ENCODE results near the gene CALB2. TPM values are rescaled to one million over a fixed set of nuclear protein-coding genes. Genes with fewer than 3 reads are reported as not detected.

CALB2 gene
- total and polyA plus RNA-seq, 2 of the 4 experiments (the other 2 are of a cell fraction): 0.18 to 0.32 TPM

DNA sequence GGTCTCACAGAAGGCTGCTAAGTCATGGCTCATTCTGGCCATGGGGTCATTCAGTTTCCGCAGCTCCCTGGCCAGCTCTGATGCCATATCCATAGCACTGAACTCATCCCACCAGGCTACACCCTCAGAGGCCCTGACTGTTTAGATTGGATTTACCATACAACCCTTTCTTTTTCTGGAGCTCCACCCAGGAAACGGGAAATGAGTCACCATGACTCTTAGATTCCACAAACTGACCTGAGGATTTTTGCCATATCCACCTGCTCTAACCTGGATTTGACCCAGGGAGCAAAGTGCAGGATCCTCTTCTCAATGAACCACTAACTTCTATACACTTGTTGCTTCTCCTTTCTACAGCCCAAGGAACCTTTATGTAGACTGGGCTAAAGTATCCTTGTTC, 20.3 kb upstream of the CALB2 start:
- CTCF ChIA-PET: no interaction called here

More for the DNA sequence above, 20.3 kb upstream of the CALB2 start:
- Histone ChIP-seq H3K18ac (ENCODE audit: low read depth, low read length) (no peak overlapping the region), H3K27me3 (ENCODE audit: control insufficient read depth, insufficient read depth, low read length) (no peaks in the 10 kb centered on the region), H4K91ac (ENCODE audit: insufficient read depth, low read depth, low read length) (no peak overlapping the region), H3K56ac (ENCODE audit: extremely low read depth, insufficient read depth, low read length) (no peak overlapping the region), H2BK120ac (ENCODE audit: low read depth, low read length) (no peak overlapping the region), H2BK15ac (ENCODE audit: low read depth, low read length) (no peak overlapping the region), H2AFZ (replicated peaks; ENCODE audit: low read length, poor library complexity) (no peak overlapping the region), H3K36me3 (ENCODE audit: control insufficient read depth, insufficient read depth, low read length) (no peaks in the 10 kb centered on the region), H3K4me2 (ENCODE audit: low read depth, low read length) (no peak overlapping the region), H4K8ac (ENCODE audit: low read depth in 2 of 2, low read length in 2 of 2) (no peak overlapping the region), H3K9ac (ENCODE audit: low read depth, low read length) (no peak overlapping the region), H2AK5ac (ENCODE audit: low read depth, low read length) (no peak overlapping the region), H2BK20ac (ENCODE audit: low read depth, low read length) (no peak overlapping the region), H4K20me1 (ENCODE audit: insufficient read depth, low read length) (no peaks in the 10 kb centered on the region), H3K27ac (ENCODE audit: insufficient read depth, low read length) (no peak overlapping the region), H3K4me3 (ENCODE audit: insufficient read depth, low read depth, low read length) (no peak overlapping the region), H2AK9ac (replicated peaks; ENCODE audit: low read depth, low read length, poor library complexity) (no peak overlapping the region), H3K4me1 (ENCODE audit: control insufficient read depth, insufficient read depth, low read length) (no peaks in the 10 kb centered on the region), H3K14ac (replicated peaks; ENCODE audit: low read depth, low read length) (no peak overlapping the region), H3K9me1 (ENCODE audit: insufficient read depth, low read length) (no peaks in the 10 kb centered on the region; the same call in 1 of the 2 replicates), H3K23ac (ENCODE audit: low read depth, low read length) (no peak overlapping the region), H4K5ac (ENCODE audit: low read depth, low read length) (no peak overlapping the region), H3K4ac (ENCODE audit: low read depth, low read length) (no peak overlapping the region), H2BK5ac (ENCODE audit: low read depth, low read length, poor library complexity, severe bottlenecking) (no peak overlapping the region), H3K79me1 (ENCODE audit: low read depth in 1 of 2, low read length in 2 of 2) (no peaks in the 10 kb centered on the region), H3K9me3 (ENCODE audit: control insufficient read depth, insufficient read depth, low read length) (no peaks in the 10 kb centered on the region)
- dilution Hi-C loops (cut with HindIII; ENCODE audit: low sequenced_read_pairs, unreplicated experiment) (no loop called here), in situ Hi-C loops (cut with MboI; ENCODE audit: low sequenced_read_pairs) (no loop called here), intact Hi-C loops (cut with micrococcal nuclease) (no loop called here)
- DNase-seq (no peak), ATAC-seq (ENCODE audit: low read depth) (no peak)
- TF ChIP-seq RAD21 (IDR thresholded peaks at IDR 0.05; ENCODE audit: low read length): no peak
- TF ChIP-seq, protein P1, sequence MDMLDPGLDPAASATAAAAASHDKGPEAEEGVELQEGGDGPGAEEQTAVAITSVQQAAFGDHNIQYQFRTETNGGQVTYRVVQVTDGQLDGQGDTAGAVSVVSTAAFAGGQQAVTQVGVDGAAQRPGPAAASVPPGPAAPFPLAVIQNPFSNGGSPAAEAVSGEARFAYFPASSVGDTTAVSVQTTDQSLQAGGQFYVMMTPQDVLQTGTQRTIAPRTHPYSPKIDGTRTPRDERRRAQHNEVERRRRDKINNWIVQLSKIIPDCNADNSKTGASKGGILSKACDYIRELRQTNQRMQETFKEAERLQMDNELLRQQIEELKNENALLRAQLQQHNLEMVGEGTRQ (IDR thresholded peaks at IDR 0.05; ENCODE audit: low read depth, low read length): no peak
- TF ChIP-seq, protein P2, sequence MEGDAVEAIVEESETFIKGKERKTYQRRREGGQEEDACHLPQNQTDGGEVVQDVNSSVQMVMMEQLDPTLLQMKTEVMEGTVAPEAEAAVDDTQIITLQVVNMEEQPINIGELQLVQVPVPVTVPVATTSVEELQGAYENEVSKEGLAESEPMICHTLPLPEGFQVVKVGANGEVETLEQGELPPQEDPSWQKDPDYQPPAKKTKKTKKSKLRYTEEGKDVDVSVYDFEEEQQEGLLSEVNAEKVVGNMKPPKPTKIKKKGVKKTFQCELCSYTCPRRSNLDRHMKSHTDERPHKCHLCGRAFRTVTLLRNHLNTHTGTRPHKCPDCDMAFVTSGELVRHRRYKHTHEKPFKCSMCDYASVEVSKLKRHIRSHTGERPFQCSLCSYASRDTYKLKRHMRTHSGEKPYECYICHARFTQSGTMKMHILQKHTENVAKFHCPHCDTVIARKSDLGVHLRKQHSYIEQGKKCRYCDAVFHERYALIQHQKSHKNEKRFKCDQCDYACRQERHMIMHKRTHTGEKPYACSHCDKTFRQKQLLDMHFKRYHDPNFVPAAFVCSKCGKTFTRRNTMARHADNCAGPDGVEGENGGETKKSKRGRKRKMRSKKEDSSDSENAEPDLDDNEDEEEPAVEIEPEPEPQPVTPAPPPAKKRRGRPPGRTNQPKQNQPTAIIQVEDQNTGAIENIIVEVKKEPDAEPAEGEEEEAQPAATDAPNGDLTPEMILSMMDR (conservative IDR thresholded peaks at IDR 0.05; ENCODE audit: low read depth, low read length): no peak
- no peak for TF ChIP-seq RFX5 (IDR thresholded peaks at IDR 0.05; ENCODE audit: low read depth, low read length)
- no peak for TF ChIP-seq BHLHE40 (IDR thresholded peaks at IDR 0.05; ENCODE audit: low read depth, low read length)
- BruUV-seq (replicated peaks): no TSS peak
- POLR2A ChIA-PET (ENCODE audit: unreplicated experiment): no interaction called here
- 29% methylated on average over 1 of the region's 2 CpGs; no CpG with 5 or more reads in 1 of the 2 experiments for WGBS, 2 experiments (ENCODE audit: extremely low coverage in 2 of 2, insufficient read length in 1 of 2)
